Globus pallidus (tissue), 1 donor: ENCODE measurements around the gene MVD.

Experiments
- DNase-seq: peaks from one replicate; pipeline ENCODE4 v3.0.0-alpha.2; 2015; ENCODE audit warnings: low spot score

The MVD gene

DNA sequence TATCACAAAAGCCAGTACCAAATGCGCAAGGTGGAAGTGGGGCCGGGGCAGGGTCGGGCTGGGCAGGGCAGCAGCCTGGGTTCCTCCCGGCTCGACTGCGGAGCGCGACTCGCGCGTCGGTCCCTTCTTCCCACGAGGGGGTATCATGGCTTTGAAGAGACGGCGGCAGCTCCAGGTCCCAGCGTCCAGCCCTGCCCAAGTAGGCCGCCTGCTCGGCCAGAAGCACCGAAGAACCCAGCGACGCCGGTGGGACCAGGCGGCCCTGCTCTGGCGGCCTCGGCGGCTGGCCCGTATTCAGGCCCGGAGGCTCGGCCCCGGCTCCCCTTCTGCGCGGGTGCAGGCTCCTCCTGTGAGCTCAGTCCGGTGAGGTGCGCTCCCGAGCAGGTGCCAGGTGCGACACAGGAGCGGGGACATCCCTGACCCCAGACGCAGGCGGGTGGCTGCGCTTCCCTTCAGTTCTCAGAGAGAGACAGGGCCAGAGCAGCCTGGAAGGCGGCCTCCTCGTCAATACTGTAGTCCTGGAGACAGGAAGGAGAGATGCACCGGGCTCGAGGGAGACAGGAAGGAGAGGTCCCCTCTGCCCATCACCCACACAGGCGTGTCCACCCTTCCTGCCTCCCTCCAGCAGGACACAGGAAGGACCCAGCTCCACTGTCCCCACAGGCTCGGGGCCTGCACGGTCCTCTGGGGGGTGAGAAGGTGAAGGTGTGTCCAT, 34.4 kb upstream of the MVD start:
- DNase-seq, result no peak

DNA sequence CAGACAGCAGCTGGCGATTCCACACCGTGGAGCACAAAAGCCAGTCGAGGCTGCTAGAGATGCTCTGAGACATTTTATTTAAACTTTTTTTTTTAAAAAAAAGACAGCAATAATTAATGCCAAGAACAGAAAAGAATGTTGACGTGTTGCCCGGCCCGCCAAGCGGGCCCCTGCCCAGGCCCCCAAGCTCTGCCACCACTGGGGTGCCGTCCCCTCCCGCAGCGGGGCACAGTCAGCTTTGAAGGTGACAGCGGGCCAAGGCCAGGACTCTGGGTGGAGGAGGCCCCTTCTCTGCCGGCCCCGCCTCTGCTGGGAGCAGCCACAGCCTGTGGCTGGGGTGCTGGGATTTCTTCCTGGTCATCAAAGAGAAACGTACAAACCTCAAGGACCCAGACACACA, 33.5 kb upstream of the MVD start:
- no peak for DNase-seq

DNA sequence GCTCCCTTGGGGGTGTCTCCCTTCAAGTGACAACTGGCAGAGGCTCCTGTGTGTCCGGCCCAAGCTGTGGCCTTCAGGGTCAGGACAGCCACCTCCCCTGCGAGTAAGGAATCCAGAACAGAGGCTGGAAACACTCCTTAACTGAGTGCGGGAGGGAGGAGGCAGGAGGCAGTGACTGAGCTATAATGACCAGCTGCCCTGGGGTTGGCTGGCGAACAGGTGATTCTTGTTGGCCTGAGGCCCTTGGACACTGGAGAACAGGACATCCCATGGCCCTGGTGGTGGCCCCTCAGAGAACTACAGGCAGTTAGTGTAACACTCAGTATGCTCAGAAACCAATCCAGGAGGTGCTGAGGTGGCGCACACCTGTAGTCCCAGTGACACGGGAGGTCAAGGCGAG, 32.9 kb upstream of the MVD start:
- DNase-seq, result no peak

DNA sequence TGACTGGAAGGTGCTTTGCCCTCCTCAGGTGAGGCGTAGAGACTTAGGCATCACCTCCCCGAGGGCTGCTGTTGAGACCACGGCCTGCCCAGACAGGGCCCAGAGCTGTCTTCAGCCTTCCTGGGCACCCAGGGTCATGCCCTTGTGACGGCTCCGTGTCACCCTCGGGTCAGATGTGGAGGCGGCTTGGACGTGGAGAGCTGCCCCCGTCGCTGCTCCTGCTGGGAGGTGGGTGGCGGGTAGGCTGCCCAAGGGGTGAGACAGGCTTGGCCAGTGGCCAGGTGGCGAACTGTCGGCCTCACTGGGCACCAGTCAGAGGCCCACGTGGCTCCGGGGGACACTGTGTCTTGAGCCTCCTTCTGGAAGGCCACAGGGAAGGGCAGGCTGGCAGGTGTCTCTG, 32.3 kb upstream of the MVD start:
- no peak for DNase-seq

DNA sequence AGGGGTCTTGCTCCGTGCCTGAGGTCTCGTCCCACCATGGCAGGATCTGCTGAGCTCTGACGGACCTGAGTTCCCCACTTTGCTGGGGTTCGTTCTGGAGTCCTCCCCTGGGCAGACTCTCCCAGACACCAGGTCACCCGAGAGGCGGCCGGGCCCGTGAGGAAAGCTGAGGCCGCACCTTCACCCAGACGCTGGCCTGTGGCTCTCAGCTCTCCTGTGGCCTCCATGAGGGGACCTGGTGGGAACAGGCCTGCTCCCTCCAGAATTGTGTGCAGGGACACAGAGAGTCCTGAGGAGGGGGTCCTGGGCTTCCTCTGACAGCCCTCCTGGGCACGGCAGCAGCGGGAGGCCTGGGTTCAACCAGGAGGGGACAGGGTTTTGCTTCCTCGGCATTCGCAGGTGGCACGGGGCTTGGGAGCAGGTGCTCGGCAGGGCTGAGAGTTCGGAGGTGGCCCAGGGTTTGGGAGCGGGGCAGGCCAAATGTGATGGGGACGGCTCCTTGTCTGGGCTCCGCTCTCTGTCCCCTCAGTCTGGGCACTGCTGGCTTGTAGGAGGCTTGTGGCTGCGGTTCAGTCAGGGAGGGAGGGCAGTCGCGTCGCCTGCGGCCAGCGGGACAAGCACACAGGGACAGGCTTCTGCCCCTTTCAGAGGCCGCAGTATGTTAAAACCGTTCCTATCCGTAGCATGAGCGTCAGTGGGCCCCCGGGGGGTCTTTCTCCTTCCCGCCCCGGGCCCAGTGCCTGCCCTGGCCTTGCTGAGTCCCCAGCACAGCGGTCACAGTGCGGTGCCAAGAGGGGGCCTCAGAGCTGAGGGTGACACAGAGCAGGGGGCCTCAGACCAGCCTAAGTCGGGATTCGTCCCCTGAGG, 31.6 kb upstream of the MVD start:
- no peak for DNase-seq

DNA sequence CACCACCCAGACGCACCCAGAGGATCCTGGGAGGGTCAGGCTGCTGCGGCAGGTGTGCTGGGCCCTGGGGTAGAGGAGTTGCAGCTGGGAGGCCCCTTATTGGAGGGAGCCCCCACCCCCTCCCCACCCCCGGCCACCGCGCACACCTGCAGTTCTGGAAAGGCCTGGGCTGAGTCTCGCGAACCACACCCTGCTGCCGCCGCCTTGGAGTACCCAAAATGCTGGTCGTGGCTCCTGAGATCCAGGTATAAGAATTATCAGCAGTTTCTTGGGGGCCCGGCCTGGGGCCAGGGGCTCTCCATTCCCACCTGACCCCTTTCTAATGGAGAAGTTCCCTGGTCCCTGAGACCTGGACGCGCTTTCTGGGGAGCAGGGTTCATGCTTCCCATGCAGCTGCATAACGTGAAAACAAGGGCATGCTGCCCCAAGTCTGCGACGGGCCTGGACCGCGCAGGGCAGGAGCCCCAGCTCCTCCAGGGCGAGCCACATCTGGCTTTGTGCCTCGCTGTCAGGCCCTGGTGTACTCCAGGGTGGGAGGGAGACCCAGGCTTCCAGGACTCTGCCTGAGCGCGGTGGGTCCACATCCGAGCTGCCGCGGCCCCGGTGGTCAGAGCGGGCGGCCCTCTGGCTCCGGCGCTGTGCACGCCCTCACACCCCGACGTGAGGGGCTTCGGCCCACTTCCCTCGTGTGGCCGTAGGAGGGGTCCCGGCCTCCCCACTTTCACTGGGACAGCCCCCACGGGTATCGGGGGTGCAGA, 30.7 kb upstream of the MVD start:
- DNase-seq, result no peak

DNA sequence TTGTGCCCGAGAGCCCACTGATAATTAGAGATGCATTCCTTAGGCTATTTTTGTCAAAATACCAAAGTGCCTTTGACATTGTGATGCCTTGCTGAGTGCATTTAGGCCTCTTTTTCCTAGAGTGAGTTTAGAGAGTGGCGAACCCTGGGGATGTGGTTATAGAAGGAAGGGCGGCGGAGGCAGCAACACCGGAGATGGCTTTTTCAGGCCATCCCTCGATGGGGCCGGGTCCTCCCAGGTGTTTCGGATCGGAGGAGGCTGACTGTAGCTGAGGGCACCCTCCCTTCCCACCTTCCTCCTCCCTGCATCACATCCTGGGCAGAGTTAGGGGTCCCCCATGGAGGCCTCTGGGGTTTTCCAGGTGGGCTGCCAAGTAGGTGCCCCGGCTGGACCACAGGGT, 30.0 kb upstream of the MVD start:
- no peak for DNase-seq

DNA sequence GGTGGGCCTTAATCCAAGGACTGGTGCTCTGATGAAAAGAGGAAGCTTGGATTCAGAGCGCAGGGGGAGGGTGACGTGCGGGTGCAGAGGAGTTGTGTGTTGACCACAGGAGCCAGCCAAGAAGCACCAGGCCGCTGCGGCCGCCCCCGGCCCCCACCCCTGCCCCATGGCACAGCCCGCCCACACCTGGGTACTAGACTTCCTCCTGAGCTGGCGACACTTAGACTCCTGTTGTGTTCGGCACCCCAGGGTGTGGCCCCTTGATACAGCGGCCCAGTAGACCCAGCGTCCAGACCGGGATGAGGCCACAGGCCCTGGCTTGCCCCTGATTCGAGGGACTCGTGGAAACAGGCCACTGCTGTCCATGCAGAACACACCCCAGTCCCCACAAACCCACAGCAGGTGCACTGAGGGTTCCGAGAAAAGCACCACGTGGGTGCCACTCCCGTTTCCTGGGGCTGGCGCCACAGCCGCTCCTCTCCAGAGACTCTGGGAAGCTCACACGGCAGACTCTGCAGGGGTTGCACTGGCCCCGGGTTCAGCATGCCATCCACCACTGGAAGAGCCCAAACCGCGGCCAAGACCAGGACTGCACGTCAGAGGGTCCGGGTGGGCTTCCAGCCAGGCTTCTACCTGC, 29.2 kb upstream of the MVD start:
- DNase-seq, result no peak

DNA sequence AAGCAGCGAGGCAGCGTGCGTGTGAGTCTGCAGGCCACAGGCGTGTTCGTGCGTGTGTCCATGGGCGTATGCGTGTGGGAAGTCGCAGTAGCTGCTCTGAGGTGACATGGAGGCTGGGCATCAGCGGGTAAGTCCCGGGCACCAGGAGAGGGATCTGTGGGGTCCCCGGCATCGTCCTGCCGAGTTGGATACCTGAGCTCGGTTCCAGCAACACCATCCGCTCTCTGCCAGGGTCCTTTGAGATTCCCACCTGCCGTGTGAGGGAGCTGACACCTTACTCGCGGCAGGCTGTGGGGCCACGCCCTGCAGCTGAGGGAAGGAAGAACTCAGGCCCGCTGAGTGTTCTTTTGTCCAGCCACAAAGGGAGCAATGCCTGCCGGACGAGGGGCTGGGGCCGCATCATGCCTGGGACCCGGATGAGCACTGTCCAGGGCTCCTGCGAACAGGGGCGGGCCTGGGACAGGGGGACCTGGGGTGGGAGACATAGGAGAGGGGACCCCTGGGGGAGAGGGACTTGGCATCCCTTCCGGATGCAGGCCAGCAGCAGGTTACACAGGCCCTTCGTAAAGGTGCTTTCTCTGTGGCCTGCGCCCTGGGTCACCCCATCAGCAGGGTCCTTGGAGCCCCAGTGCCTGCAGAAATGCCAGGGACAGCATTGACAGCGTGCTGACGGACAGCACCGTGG, 28.4 kb upstream of the MVD start:
- DNase-seq, result no peak

DNA sequence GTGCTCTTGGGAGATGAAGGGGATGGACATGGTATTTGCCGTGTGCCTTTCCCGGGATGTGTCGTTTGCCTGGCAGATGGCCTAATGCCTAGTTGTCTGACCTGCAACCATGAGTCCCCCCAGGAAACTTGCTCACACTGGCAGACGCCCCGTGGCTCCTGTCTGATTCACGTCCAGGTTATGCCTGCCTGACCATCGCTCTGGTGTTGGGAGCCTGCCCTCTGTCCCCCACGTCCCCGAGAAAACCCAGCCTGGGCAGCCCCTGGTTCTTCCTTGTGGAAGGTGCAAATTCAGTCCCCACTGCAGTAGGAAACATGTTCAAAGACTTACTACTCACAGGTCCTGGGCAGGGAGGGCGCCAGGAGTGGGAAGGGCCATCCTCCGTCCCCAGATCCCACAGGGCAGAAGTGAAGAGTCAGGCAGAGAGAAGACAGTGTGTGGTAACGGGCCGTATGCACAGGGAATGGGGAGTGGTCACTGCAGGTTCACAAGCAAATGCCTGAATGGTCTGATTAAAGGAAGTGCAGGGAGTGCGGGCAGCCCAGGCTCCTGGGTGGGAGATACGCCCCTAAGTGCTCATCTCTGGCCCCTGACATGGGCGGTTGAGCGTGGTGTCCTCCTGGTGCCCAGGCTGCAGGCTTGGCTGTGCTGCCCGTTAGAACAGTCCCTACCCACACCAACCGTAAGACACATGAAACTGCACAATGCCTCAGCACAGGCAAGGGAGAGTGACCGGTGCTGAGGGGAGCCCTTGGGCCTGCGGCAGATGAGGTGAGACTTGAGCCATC, 27.6 kb upstream of the MVD start:
- DNase-seq, result no peak

DNA sequence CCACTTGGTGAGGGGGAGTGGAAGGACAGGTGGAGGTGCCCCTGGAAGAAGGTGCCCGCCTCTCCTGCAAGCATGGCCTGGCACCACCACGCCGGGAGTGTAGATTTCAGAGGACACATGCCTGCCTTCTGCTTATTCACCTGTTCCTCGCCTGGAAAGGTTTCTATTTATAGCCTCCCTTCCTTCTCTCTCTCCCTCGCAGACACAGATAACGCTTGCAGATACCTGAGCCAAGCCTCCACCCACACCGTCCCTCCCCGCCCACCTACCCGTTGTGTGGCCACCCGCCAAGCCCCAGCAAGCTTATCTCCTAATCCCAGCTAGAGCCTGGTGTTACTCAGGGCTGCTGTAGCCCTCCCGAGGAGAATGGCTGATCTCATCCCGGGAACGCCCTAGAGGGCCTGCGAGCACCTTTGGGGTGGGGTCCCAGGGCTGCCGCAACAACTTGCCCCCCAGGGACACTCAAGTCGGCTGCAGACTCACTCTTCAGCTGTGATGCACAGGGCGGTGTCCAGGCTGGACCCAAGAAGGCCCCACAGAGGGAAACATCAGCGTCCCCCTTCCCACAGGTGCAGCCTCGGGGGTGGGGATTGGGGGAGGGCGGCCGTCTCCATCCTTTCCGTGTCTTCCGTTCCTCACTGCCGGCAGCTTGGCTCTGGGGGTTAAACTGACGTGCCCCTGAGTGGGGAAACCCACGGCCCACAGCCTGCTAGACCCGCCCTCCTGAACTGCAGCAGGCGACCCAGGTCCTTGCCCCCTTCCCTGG, 25.3 kb upstream of the MVD start:
- DNase-seq, result no peak

DNA sequence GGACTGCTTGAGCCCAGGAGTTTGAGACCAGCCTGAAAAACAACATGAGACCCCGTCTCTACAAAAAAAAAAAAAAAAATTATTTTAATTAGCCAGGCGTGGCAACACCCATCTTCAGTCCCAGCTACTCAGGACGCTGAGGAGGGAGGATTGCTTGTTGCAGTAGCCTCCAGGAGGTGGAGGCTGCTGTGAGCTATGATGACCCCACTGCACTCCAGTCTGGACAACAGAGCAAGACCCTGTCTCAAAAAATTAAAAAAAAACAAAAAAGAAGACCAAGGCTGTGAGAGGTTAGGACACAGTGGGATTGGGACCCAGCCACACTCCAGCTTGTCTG, 24.8 kb upstream of the MVD start:
- no peak for DNase-seq

DNA sequence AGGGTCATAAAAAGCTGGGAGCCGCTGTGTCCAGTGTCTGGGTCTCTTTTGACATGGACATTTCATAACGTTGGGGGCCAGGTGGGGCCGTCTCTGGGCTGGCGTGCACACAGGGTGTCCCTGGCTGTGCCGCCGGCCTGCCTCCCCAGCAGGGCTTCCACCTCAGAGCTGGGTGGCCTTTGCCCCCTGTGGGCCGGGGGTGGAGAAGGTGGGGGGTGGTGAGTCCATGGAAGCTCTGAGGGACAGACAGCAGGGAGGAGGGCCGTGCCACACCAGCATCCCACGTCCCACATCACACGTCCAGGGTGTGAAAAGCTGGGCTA, 24.3 kb upstream of the MVD start:
- no peak for DNase-seq

DNA sequence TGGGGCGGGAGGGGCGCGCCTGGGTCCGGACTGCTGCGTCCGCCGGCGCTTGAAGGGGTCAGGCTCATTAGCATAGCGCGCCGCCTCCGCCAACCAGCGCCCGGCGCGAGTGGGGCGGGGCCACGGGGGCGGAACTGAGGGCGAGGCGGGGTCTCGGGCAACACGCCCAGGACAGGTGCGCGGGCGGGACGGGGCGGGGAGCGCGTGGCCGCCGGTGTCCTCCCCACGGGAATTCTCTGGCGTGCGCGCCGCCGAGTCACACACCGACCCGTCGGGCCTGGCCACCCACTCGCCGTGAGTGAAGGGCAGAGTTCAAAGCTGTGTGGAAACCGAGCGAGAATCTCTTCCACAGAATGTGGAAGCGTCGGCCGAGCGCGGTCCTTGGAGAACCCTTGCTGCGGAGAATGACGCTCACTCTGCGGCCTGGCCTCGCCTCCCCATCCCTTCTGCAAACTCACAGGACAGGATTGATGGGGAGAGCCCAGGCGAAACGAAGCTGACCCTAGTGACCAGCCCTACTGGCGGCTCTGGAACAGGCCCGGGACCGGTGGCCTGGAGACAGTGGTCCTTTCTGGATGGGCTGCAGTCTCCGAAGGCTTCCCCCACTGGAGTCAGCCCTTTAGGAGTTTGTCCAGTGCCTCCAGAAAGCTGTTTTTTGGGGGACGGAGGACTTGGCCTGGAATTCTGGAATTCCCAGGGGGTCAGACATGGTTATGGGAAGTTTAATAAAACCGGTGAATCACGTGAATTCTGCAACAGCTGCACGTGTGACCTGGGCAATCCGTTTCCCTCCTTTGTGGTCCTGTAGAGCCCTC, 23.8 kb upstream of the MVD start, which contains the start of gene SNAI3:
TSS of gene SNAI3 (minus strand) at position 69 of the 815 bp plus-strand sequence. CDS start 101 bp downstream, outside the sequence.
- DNase-seq, result no peak

DNA sequence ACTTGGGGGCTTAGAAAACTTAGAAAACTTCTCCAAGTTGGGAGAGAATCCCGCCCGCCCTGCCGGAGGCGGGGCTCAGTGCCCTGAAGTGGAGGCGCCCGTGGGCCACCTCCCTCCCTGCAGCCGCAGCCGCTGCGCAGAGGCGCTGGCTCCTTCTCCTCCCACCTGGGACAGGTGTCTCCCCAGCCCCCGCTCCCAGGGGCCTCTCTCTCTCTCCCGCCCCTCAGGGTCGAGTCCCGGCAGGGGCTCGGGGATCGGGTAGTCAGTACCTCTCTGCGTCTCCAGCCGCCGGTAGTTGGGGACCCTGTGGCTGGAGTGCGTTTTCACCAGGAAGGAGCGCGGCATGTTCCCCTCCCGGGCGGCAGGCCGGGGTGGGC, 23.2 kb upstream of the MVD start:
- no peak for DNase-seq

DNA sequence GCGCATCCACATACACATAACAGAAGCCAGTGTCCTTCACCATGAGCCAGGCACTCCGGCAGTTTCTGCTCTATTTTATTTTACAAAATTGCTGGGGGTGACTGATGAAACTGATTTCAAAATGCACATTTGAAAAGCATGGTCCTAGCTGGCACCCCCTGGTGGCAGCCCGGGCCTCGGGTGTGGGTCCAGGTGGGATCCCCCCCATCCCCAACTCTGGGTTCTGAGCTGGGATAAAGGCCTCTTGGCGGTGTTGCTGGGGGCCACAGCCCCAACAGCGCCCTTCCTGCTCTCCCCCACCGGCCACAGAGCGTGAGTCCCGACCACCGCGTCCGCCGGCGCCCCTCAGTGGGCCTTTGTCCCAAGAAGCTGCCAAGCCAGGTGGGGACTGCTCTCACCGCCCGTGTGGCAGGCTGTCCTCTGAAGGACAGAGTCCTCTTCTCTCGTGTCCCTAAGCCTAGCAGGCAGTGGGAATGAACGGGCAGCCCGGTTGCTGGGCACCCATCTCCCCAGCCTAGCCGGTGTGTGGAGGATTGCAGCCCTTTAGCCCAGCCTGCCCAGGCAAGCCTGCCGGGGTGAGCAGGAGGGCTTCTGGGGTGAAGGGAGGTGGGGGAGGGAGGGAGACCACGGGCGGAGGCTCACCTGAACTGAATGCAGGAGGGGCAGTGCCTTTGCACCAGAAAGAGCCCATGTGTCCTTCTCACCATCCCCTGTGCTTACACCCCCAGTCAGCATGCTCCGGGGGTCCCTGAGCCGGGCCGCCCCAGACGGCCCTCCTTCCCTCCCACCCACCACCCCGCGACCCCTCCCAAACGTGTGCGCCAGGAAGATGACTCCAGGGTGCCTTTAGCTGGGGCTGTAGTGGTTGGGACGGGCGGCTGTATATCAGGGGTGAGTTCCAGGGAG, 22.5 kb upstream of the MVD start:
- DNase-seq, result no peak

DNA sequence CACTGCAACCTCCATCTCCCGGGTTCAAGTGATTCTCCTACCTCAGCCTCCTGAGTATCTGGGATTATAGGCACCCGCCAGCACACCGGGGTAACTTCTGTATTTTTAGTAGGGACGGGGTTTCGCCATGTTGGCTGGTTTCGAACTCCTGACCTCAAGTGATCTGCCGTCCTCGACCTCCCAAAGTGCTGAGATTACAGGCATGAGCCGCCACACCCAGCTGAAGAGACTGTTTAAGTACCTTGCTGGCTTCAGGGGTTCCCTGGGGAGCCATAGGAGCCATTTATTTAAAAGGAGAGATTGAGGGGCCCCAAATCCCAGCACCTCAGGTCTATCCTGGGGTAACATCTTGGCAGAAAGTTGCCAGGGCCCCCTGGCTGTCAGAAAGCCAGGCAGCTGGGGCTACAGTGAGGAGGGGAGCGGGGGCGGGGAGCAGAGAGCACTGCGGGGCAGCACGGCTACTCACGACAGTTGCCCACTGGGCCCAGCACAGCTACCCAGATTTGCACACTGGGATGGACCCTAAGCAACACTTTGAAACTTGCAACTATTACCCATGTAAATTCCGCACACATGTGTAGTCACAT, 21.8 kb upstream of the MVD start:
- no peak for DNase-seq
